ENCODE data around the gene USP32.

DNA sequence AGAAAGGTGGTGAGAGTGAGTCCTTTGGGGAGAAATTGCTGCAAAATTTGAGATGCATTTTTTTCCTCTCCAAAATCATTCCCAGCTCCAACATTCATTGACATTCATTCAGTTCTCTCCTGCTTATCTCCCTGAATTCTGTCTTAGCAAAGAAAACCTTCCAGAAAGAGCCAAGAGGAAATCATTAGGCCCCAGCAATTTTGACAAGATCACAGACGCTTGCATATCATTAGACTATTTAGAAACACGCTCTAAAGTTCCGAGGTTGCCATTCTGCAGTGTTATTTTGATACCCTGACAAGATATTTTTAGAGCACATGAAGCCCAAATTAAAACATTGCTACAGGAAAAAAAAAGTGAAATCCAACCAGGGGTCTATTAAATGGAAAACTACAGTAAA is 20.8 kb upstream of the USP32 start:
- TF ChIP-seq ZNF416 (CRISPR knock-in tag; IDR thresholded peaks at IDR 0.05) = no peak
- no peak for TF ChIP-seq CTCF (IDR thresholded peaks at IDR 0.05)

Measured in WTC11 (cell line).